HG03045 (cell line): ENCODE results near the gene IL18BP.
A peak's percentile ranks its signal among the peaks of the same experiment; 100 is the strongest.

ENCODE experiments used
- ATAC-seq: cut with Tn5 transposase; IDR thresholded peaks from one replicate; pipeline ENCODE4 v1.9.1; 2021; ENCODE audit warnings: mild to moderate bottlenecking, moderate library complexity; ENCODE audit not compliant: unreplicated experiment

The IL18BP gene

DNA sequence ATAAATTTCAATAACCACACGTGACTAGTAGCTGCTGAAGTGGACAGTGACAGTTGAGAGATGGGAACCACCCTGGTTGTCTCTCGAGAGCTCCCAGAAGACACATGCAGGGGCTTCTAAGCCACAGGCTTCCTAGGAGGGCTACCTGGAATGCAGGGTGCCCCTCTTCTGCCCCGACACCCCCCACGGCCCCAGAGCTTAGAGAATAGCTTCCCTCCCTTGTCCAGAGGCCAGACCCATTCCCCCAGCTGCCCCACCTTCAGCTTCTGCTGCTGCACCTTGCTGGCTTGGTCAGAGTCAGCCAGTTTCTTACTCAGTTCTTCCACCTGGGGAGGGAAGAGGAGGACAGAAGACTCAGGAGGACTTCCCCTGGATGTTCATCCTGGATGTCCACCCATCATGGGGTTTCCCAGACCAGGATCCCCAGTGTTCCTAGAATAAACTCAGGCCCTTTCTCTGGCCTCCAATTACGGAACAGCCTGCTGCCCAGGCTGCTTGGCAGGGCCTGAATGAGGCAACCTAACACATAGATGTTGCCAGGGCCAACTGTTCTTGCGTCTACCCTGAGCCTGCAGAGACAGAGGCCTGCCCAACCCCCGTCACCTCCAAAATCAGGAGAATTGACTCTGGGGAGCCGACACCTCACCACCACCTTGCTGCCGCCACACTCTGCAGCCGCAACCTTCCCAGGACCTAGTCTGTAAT lies 12.0 kb downstream of the IL18BP start:
- ATAC-seq: no peak

- no peak for ATAC-seq
These were observed 13.5 kb downstream of the IL18BP start for GRCh38 chr11:72012091-72012630.

- ATAC-seq: no peak
These were observed 14.4 kb downstream of the IL18BP start for GRCh38 chr11:72012897-72013721.

DNA sequence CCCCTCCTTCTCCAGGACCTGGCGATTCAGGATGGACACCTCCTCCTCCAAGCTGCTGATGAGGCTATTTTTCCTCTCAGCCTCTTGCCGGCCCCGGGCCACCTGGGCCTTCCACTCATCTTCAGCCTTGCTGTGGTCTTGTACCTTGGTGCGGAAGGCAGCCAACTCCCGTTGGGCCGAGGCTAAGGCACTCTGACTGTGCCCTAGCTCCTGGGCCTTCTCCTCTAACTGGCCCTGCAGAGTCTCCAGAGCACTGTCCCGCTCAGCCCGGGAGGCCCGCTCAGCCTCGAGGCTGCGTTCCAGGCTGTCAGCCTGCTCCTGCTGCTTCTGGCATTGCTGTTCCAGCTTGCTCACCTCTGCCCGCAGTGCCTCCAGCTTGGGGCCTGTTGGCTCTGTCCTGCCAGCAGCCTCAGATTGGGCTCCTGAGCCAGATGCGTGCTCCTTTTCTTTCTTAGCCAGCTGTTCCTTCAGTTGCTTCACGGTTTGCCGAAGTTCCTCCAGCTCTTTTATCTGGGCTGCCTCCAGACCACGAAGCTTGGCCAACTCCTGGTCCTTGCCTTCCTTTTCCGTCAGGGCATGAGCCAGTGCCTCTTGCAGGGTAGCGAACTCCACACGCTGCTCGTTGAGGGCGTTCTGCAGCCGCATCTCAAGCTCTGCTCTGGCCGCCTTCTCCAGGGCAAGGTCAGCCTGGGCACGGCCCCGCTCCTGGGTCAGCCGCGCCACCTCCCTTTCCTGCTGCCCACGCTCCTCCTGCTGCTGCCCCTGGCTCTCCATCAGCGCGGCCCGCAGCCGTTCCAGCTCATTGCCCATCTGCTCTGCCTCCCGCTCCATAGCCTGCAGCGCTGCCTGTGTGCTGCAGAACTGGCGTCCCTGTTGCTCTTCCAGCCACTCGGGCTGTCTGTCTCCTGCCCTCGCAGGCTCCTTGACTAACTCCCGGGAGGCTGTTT lies 15.3 kb downstream of the IL18BP start:
- ATAC-seq: no peak

DNA sequence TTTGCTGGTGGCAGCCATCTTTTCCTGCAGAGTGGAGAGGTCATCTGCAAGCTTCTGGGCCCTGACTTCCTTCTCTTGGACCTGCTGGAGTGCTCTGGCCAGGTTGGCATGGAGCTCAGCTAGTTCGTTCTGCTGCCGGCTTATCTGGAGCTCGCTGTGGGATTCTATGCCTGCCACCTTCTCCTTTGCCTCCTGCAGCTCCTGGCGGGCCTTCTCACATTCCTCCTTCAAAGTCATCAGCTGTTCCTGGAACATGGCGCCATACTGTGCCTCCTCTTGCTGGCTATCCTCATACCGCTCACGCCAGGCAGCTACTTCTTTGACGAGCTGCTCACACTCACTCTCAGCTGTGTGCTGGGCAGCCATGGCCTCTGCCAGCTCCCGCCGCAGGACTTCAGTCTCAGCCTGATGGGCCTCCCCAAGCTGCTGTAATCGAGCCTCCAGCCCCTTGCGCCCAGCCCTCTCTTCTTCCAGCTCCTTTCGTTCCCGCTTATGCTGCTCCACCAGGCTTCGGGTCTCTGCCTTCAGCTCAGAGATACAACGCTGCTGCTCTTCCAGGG lies 16.1 kb downstream of the IL18BP start:
- ATAC-seq: no peak

DNA sequence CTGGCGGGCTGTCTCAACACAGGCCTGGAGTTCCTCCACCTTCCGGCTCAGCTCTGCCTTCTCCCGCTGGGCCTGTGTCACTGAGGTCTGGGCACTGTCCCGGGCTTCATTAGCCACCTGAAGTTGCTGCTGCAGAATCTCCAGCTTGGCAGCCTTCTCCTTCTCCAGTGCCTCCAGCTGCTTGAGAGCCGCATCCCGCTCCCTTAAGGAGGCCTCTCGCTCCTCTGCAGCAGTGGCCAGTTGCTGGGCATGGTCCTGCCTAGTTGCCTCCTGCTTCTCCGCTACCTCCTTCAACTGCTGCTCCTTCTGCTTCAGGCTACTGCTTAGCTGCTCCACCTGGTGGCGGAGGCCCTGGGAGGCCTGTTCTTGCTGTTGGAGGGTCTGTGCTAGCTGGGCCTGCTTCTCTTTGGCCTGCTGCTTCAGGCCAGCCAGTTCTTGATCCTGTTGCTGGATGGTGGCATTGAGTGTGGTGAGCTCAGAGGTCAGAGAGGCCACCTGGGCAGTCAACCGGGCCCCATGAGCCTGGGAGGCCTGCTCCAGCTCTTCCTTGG lies 16.9 kb downstream of the IL18BP start:
- ATAC-seq: no peak

GRCh38 chr11:72018171-72018570 lies 19.5 kb downstream of the IL18BP start:
- ATAC-seq: no peak

DNA sequence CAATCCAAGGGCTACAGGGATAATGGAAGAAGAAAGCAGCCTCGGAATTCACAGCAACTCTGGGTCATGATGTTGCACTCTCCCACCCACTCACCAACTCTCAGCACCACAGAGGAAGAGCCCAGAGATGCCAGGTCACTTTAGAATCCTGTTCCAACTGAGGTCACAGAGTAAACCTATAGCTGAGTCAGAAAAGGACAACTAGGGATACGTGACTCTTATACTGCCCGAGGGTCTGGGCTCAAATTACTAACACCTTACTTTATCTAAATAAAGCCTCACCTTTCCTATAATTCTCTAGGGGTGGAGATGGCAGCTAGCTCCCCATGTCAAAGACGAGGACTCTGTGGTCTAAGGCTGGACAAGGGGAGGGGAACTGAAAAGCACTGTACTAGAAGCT lies 24.6 kb downstream of the IL18BP start:
- no peak for ATAC-seq

- ATAC-seq: no peak
These were observed 25.5 kb downstream of the IL18BP start for GRCh38 chr11:72024069-72024754.

- no peak for ATAC-seq
These were observed 27.4 kb downstream of the IL18BP start for GRCh38 chr11:72026090-72026489.

DNA sequence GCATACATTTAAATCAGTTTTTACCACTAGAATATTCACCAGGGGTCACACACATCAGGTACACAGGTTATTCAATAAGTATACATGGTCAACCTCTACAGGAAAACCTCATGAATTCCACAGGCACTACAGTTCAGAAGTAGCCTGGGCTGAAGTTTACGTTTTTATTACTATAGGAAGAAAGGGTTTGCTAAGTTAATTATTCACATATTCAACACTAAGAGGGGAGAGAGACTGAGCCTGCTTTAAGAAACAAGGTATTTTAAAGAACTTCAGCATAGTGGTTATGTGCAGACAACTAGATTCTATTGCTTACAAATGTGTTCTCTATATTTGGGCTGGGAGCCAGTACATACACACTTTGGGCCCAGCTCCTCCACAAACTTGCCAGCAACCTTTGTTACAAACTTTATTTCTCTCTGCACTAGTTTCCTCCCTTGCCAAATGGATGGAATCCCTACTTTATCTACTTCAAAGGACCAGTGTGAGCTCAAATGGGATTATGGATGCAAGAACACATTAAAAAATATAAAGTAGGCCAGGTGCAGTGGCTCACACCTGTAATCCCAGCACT lies 31.9 kb downstream of the IL18BP start:
- ATAC-seq: no peak

DNA sequence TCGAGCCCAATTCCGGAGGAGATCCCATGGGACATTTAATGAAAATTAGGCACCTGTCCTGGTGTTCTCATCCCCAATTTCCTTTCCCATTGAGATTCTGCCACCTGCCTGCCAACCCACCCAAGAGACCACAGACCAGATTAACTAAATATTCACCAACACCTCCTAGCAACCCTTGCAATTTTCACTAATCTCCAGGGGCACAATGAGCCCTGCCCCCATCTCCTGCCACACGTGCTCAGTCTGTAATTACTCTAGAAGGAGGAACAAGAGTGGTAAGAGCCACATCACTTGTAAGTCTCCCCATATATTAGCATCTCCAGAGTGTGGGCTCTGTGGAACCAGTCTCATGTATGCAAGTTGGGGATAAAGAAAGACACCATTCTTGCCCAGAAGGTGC lies 38.0 kb downstream of the IL18BP start:
- no peak for ATAC-seq

GRCh38 chr11:72037554-72038311 lies 39.0 kb downstream of the IL18BP start:
- no peak for ATAC-seq

DNA sequence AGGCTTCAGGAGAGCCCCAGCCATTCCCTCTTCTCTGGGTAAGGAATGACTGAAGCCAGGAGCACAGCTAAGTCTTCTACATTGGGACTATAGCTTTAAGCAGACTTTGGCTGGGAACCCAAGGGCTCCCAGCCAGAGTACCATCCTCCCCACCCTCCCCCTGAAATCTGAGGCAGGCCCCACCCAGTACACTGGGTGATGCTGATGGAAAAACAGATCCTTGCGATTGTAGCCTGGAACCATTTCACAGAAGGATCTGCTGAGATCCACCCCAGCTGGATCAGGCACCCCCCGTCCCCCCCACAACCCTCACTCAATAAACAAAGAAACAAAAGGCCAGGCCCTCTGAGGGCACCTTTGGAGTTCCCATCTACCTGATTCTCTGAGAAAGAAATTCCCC lies 39.8 kb downstream of the IL18BP start:
- no peak for ATAC-seq

- ATAC-seq: no peak
These were observed 40.5 kb downstream of the IL18BP start for GRCh38 chr11:72039031-72039855.

DNA sequence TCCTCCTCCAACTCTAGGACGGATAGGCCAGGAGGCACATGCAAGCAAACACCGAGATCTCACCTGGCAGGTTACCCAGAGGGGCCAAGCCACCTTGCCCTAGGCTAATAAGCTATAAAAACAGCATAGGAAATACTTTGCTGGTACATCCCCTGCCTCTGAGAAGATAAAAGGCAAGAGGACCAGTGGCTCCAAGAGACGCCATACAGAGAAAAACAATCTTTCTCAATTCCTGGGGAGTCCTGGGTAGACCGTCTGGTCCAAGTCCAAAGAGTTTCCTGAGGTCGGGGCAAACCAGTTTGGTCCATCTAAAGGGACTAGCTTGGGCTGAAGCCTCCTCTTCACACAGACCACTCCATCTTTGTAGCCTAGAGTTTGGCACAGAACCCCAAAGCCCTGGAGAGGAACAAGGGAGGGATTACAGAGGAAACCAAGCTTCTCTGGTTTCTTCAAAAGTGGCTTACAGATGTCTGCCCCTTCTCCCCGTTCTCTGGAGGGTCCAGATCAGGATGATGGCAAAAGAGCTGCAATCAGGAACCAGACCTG lies 41.2 kb downstream of the IL18BP start:
- no peak for ATAC-seq

DNA sequence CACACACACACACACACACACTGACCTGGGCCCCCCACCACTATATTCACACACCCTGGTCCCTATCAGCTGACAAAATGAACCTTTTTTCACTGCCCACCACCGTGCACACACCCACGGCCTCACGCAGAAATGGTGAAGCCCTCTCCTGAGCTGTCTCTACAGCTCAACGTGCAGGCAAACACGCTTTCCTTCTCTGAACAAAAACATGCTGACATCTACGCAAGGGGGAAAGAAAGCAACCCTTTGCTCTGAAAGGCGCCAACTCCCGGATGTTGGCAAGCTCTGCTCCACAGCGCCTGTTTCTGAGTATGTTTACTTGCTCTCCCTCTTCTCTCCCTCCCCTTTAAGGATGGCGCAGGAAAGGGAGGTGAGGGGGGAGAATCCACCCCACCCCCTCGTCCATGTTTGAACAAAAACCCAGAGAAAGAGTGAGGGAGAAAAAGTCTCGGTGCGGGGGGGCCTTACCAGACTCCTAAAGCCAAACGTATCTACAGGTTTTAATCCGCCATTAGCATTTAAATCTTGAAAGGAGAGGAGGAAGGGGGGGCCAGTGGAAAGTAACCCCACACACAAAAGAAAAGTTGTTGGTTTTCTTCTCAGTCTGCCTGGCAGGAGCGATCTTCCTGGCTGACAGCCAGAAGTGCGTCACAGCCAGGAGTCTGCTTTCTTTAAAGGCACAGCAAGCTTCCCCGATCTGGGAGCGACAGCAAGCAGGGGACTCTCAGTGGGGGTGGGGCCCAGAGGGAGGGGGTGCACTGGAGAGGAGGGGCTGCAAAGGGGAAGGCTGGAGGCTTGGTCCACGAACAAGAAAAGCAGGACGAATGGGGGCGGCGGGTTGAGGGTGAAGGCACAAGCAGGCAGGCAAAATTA lies 42.0 kb downstream of the IL18BP start:
- ATAC-seq: peak; percentile 26
